GM18868 (cell line): ENCODE results near the gene ZSCAN31.
A peak's percentile ranks its signal among the peaks of the same experiment; 100 is the strongest.
"Not testable (repeated sequence)": the region's sequence is repeated elsewhere in the genome, so short reads cannot be mapped to it uniquely, and the experiment has no call there.

Source experiments
- ATAC-seq: cut with Tn5 transposase; IDR thresholded peaks from one replicate; pipeline ENCODE4 v1.9.1; 2021; ENCODE audit warnings: mild to moderate bottlenecking, moderate library complexity; ENCODE audit not compliant: unreplicated experiment

The ZSCAN31 gene

DNA sequence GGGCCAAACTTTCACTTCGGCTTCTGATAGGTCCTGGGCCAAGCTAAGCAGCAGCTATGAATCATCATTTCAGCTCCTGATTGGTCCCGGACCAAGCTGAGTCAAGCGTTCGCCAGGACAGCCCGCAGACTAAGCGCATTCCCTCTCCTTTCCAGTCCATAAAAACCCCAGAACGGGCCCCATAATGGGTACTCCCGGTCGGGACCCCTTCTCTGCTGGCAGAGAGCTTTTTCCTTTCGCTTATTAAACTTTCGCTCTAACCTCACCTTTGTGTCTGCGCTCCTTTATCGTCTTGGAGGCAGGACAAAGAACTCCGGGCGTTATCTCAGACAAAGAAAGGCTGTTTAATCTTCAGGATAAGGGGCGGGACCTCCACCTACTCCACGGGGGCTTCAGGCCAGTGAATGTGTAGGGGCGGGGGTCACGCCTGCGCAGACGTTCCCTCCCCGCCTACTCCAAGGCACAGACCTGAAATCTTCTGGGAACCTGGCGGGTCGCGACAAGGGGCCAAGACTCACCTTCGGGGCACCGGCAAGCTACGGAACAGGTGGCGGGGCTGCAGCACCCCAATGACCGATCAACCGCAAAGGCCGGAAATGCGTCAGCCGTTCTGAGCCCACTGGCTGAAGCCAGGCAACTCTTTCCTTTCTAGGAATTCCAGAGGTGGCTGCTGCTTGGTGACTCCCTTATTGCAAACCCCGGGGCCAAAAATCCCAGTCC is at the start of gene ZSCAN31:
ZSCAN31 (minus strand) TSS at position 585 of the 720 bp plus-strand sequence. CDS start 6,465 bp downstream, outside the sequence.
- ATAC-seq = peak; percentile 88

DNA sequence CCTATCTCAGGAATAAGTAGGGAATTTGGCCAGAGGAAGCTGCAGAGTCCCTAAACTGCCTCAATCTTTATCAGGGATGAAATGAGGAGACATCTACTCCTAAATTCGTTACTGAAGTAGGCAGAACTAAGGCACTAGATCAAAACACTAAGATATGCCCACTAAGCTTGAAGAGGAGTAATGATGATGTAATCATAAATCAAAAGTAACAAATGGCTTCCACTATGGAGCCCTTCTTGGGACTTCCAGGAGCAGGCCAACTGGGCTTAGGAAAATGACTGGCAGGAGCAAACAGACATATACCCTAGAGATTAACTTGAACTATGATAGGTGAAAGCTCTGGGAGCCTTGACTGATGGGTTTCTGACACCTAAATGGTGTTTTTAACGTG is 48.2 kb upstream of the ZSCAN31 start:
- ATAC-seq = no peak

- ATAC-seq = peak; percentile 74
Observed at GRCh38 chr6:28383235-28384142, 47.5 kb upstream of the ZSCAN31 start.

DNA sequence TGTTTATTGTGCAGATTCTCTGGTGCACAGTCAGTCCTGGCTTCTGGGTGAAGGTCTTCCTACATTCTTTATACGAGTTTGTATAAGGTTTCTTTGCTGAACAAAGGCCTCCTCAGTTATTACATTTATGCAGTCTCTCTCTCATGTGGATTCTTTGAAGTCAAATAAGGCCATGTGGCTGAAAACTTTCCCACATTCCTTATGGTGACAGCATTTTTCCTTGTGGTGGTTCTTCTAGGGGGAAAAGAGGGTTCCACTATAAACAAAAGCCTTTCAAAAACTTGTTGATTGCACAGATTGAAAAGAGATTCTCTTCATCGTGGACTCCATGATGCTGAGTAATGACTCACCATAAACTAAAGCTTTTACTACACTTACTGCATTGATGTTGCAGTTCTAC is 44.4 kb upstream of the ZSCAN31 start:
- ATAC-seq = no peak

DNA sequence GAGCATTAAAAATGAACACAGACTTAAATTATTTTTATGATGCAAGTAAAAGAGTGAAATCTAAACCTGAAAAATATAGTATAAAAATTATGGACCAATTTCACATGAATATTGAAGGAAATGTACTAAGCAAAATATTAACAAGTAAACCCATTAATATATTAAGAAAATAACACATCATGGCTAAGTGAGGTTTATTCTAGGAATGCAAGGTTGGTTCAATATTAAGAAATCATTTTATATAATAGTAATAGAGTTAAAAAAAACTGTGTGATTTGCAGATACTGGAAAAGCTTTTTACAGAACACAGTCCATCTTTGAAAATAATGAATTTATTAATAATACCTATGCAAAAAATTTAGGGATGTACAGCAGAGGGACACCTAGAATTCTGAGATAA is 42.7 kb upstream of the ZSCAN31 start:
- ATAC-seq = no peak

DNA sequence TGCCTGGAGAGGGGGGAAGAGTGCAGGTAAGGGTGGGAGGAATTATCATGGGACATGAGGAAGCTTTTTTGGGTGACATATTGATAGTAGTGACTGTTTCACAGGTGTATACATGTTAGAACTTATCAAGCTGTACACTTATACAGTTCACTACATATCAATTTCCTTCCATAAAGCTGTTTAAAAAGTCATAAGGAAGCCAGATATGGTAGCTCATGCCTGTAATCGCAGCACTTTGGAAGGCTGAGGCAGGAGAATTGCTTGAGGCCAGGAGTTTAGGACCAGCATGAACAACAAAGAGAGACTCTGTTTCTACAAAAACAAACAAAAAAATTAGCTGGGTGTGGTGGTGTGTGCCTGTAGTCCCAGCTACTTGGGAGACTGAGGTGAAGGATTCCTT is 41.9 kb upstream of the ZSCAN31 start:
- ATAC-seq = no peak

GRCh38 chr6:28373925-28374324 is 38.0 kb upstream of the ZSCAN31 start:
- no peak for ATAC-seq

GRCh38 chr6:28371706-28372451 is 35.9 kb upstream of the ZSCAN31 start:
- ATAC-seq = peak; percentile 72

- no peak for ATAC-seq
Observed at GRCh38 chr6:28371280-28371679, 35.3 kb upstream of the ZSCAN31 start.

- no peak for ATAC-seq
Observed at GRCh38 chr6:28370440-28370839, 34.5 kb upstream of the ZSCAN31 start.

GRCh38 chr6:28369463-28369862 is 33.5 kb upstream of the ZSCAN31 start:
- no peak for ATAC-seq

DNA sequence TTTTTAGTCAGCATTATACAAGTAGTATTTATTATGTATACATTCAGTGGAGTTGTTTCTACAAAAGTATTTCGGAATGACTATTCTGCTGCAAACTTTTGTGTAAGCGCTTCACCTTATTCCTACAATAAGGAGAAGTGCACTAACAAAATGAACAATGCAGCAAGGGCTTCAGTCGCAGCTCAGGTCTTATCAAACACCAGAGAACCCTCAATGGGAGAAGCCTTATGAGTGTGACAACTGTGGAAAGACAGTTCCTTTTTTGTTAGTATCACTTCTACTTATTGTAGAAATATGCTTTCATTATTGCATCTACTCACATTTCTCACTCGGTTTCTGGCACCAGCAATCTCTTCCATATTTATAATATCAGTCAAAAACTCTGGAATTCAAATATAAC is 32.6 kb upstream of the ZSCAN31 start:
- ATAC-seq = peak; percentile 87

DNA sequence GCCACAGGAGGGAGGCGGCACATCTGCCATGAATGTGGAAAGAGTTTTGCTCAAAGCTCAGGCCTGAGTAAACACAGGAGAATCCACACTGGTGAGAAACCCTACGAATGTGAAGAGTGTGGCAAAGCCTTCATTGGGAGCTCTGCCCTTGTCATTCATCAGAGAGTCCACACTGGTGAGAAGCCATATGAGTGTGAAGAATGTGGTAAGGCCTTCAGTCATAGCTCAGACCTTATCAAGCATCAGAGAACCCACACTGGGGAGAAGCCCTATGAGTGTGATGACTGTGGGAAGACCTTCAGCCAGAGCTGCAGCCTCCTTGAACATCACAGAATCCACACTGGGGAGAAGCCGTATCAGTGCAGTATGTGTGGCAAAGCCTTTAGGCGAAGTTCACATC is 29.6 kb upstream of the ZSCAN31 start:
- not testable (repeated sequence) for ATAC-seq

DNA sequence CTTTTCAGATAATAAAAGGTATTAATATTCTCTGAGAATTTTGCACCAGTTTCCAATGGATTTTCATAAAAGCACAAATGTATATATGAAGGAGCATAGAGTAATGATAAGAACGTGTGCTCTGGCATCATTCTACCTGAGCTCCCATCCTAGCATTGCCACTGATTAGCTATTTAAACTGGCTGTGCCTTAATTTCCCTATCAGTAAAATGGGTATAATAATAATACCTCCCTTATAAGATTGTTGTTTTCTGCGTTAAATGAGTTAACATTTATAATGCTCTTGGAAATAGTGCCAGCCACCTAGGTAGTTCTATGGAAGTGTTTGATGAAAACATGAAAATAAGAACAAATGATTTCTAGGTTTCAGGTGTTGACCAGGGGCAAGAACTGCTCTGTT is 25.0 kb upstream of the ZSCAN31 start:
- no peak for ATAC-seq

- not testable (repeated sequence) for ATAC-seq
Observed at GRCh38 chr6:28359562-28359961, 23.6 kb upstream of the ZSCAN31 start.

DNA sequence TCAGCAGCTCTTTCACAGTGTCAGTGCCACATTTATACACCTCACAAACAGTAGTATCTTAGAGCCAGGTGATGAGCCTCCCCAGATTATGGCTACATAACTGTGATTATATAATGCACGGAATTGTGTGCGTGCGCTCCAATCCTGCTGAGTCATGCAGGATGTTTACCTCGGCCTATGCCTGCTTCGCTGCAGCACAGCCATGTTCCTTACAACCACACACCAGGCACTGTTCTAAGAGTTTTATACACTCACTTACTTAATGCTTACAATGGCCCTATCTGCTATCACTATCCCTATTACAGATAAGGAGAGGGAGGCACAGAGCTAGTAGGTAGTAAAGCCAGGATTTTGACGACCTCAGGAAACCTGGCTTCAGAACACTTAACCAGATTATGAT is 21.1 kb upstream of the ZSCAN31 start:
- ATAC-seq = no peak

DNA sequence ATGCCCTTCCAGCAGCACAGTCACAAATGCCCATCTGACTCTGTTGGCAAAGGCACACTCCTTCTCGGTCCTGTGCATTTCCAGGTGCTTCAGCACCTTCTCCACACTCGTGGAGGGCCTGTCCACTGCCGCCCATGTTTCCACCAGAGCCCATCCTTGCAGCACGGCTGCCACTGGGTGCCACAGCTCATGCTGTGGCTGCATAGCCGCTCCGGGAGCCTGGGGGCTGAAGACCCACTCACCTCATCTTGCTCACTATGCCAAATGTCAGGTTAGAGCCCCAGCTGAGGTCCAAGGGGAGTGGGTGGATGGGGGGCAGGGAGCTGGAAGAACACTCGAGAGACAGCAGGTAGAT is 20.7 kb upstream of the ZSCAN31 start:
- ATAC-seq = no peak

DNA sequence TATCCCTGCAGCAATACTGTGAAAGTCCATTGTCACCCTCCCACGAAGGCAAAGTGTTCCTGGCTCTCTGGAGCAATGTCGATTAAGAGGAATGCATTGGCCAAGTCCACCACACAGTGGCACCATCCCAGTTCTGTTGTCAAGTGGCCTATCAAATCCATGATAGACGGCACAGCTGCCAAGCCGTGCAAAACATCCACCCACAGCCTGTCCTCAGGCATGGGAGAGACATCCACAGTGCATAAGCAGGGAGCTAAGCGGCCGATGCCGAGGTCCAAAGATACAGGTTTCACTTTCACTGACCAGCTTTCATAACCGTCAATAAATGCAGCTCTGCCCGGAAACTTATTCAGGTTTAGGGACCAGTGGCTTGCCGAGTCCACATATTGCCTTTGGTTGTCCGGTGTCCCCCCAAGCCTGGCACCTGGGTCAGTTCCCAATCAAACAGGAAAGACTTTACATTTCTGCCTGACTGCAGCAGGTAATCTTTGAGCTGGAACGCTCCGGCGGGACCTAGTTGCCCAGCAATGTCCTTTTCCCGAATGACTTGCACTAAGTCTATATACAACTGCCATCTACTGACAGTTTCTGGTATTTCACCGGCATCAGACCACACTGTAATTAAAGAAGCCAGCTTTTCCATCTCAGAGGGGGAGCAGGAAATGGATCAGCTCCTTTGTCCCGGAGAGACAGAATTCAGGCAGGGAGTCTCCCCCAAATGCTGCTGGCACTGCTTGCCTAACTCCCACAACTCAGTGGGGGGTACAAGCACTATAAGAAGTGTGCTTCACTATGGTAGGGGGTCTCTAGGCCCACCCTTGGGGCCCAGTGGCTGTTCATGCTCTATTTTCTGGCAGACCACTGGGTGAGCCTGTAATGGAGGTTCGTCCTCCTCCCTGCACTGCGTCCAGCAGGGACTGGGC is 20.1 kb upstream of the ZSCAN31 start:
- peak; percentile 52 for ATAC-seq

DNA sequence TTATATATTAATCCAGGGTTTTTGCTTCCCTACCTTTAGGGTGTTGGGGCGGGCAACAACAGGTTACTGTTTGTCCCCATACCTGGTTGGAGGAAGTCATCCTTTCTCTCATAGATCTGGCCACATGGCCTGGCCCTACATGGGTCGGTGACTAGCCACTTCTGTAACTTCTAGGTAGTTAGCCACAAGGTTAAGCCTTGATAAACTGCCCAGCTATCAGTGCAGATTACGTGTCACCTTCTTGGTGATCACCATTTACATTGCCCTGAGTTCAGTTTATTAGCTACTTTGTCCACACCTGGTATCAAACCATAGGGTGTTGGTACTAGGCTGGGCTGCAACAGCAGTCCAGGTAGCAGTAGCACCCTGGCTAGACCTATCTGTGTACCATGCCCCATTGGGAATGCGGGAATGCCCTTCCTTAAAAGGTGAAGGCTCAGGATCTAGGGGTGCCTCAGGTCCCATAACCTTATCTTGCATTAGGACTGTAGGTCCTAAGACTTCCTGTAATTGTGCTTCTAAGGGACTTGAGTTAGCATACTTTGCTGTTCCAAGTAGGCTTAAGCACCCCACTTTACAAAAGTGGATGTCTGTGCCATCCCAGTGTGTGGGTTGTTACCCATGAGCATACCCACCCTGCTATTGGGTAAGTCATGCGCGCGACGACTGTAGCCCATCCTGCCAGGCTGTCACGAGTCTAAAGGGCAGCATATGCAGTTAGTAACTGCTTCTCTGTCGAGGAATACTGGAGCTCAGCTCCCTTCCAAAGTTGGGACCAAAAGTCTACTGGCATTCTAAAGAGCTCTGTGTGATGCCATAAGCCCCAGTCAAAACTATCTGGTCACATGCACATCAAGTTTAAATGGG is 19.0 kb upstream of the ZSCAN31 start:
- no peak for ATAC-seq
